K562 (cell line): ENCODE results near the gene DNMT3A. TPM values are rescaled to one million over a fixed set of nuclear protein-coding genes. Genes with fewer than 3 reads are reported as not detected.

Source experiments
- CEBPG ChIP-seq, 3 experiments: fragments of 200-800 bp in 1 of 3; sonication (Bioruptor generic) in 1 of 3; sonication (generic) in 1 of 3; formaldehyde crosslinking in 1 of 3; IDR thresholded peaks in 2 of 3; conservative IDR thresholded peaks in 1 of 3; 2 replicates each; pipeline versions ENCODE4 v1.6.1 to v1.8.0; 2016 to 2022; ENCODE audit warnings: missing compliant biosample characterization in 2 of 3, missing genetic modification characterization in 2 of 3, mild to moderate bottlenecking in 1 of 3, missing genetic modification reagents in 1 of 3
- FOS ChIP-seq: IDR thresholded peaks from 3 replicates; pipeline ENCODE4 v1.6.1; 2011; ENCODE audit not compliant: insufficient read length; ENCODE audit errors: extremely low read depth
- POLR2H ChIP-seq: IDR thresholded peaks from 2 replicates; pipeline ENCODE4 v1.6.1; 2016; ENCODE audit warnings: missing genetic modification characterization, low read depth, mild to moderate bottlenecking, control low read depth, missing compliant biosample characterization, moderate library complexity
- SRF ChIP-seq, 2 experiments: fragments of 250-450, 450-650 bp in 1 of 2; sonication (Bioruptor Pico) in 1 of 2; sonication (generic) in 1 of 2; formaldehyde crosslinking; IDR thresholded peaks; 2 replicates each; pipeline versions ENCODE4 v1.5.0 to v1.5.1; 2020 to 2022; ENCODE audit warnings: mild to moderate bottlenecking in 1 of 2, missing genetic modification reagents in 1 of 2
- ZFPM2 ChIP-seq: fragments of 250-450 bp; sonication (Bioruptor Pico); IDR thresholded peaks from 2 replicates; pipeline ENCODE4 v1.5.1; 2022; ENCODE audit warnings: mild to moderate bottlenecking
- ZNF134 ChIP-seq: fragments of 250-450 bp; sonication (Bioruptor Pico); conservative IDR thresholded peaks from 2 replicates; pipeline ENCODE4 v1.4.0; 2020
- ZNF184 ChIP-seq: sonication (generic); formaldehyde crosslinking; IDR thresholded peaks from 2 replicates; pipeline ENCODE4 v1.5.0; 2020; ENCODE audit warnings: missing genetic modification reagents
- ZNF395 ChIP-seq: fragments of 200-800 bp; sonication (Bioruptor generic); IDR thresholded peaks from 2 replicates; pipeline ENCODE4 v1.6.1; 2017; ENCODE audit warnings: missing genetic modification characterization, missing compliant biosample characterization
- polyA plus RNA-seq, 8 experiments: library from polyadenylated mRNA; depleted of rRNA in 4 of 8; stranded (reverse) in 5 of 8; unstranded in 3 of 8; fragments of >200 nt; fragmentation: Nextera tagmentation in 2 of 8; fragmentation: Illumina TruSeq in 1 of 8; extraction: Ambion mirVana in 2 of 8; extraction: Trizol in 1 of 8; gene quantifications; 2 replicates each; pipeline versions ENCODE4 v1.2.1 to v1.2.3, GENCODE V29; 2011 to 2014; ENCODE audit warnings: inconsistent platforms in 1 of 8, missing spikeins in 1 of 8
- total RNA-seq, 7 experiments: library from RNA; depleted of rRNA in 6 of 7; stranded (reverse); fragments of >200 nt in 6 of 7; fragmentation: Illumina TruSeq in 2 of 7; extraction: Trizol in 2 of 7; gene quantifications; 2 replicates each; pipeline versions ENCODE4 v1.2.1 to v1.2.3, GENCODE V29; 2011 to 2021; ENCODE audit warnings: low replicate concordance in 1 of 7
- TF ChIP-seq, protein P1 (sequence below), 2 experiments: fragments of 450-650 bp; formaldehyde crosslinking in 1 of 2; IDR thresholded peaks; 2 replicates each; pipeline versions ENCODE4 v1.4.0 to v1.6.1; 2014 to 2020; ENCODE audit warnings: mild to moderate bottlenecking in 2 of 2, borderline replicate concordance in 1 of 2, low read depth in 1 of 2
- TF ChIP-seq, protein P2 (sequence below): sonication (generic); formaldehyde crosslinking; IDR thresholded peaks from 2 replicates; pipeline ENCODE4 v1.8.0; 2023; ENCODE audit warnings: missing genetic modification reagents, mild to moderate bottlenecking, borderline replicate concordance

Gene DNMT3A
- total and polyA plus RNA-seq, 9 of the 15 experiments (the other 6 are each of a cell fraction or from before 2014, with no cell fraction given): 3.0 to 16.0 (median 6.1) TPM

- TF ChIP-seq ZNF395 (CRISPR knock-in tag) (no peak), FOS (no peak), ZNF134 (CRISPR knock-in tag) (no peak), POLR2H (tag) (no peak), ZNF184 (CRISPR knock-in tag) (no peak; the same call in 1 of the 2 replicates), CEBPG (CRISPR knock-in tag; IDR thresholded peaks at IDR 0.05) (no peak), CEBPG (tag; conservative IDR thresholded peaks at IDR 0.05 in 1 of 2, IDR thresholded peaks at IDR 0.05 in 1 of 2) (no peak), ZFPM2 (no peak), SRF (CRISPR knock-in tag; IDR thresholded peaks at IDR 0.05) (0 out of 4 replicates have a peak, but pooled peaks of 1 of the 2 experiments have one; percentile 44)
- TF ChIP-seq, protein P1, sequence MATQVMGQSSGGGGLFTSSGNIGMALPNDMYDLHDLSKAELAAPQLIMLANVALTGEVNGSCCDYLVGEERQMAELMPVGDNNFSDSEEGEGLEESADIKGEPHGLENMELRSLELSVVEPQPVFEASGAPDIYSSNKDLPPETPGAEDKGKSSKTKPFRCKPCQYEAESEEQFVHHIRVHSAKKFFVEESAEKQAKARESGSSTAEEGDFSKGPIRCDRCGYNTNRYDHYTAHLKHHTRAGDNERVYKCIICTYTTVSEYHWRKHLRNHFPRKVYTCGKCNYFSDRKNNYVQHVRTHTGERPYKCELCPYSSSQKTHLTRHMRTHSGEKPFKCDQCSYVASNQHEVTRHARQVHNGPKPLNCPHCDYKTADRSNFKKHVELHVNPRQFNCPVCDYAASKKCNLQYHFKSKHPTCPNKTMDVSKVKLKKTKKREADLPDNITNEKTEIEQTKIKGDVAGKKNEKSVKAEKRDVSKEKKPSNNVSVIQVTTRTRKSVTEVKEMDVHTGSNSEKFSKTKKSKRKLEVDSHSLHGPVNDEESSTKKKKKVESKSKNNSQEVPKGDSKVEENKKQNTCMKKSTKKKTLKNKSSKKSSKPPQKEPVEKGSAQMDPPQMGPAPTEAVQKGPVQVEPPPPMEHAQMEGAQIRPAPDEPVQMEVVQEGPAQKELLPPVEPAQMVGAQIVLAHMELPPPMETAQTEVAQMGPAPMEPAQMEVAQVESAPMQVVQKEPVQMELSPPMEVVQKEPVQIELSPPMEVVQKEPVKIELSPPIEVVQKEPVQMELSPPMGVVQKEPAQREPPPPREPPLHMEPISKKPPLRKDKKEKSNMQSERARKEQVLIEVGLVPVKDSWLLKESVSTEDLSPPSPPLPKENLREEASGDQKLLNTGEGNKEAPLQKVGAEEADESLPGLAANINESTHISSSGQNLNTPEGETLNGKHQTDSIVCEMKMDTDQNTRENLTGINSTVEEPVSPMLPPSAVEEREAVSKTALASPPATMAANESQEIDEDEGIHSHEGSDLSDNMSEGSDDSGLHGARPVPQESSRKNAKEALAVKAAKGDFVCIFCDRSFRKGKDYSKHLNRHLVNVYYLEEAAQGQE (IDR thresholded peaks at IDR 0.05; ENCODE audit: borderline replicate concordance): peak; percentile 99
- TF ChIP-seq, protein P1 (CRISPR knock-in tag; IDR thresholded peaks at IDR 0.05; ENCODE audit: low read depth): peak; percentile 98
- TF ChIP-seq, protein P2, sequence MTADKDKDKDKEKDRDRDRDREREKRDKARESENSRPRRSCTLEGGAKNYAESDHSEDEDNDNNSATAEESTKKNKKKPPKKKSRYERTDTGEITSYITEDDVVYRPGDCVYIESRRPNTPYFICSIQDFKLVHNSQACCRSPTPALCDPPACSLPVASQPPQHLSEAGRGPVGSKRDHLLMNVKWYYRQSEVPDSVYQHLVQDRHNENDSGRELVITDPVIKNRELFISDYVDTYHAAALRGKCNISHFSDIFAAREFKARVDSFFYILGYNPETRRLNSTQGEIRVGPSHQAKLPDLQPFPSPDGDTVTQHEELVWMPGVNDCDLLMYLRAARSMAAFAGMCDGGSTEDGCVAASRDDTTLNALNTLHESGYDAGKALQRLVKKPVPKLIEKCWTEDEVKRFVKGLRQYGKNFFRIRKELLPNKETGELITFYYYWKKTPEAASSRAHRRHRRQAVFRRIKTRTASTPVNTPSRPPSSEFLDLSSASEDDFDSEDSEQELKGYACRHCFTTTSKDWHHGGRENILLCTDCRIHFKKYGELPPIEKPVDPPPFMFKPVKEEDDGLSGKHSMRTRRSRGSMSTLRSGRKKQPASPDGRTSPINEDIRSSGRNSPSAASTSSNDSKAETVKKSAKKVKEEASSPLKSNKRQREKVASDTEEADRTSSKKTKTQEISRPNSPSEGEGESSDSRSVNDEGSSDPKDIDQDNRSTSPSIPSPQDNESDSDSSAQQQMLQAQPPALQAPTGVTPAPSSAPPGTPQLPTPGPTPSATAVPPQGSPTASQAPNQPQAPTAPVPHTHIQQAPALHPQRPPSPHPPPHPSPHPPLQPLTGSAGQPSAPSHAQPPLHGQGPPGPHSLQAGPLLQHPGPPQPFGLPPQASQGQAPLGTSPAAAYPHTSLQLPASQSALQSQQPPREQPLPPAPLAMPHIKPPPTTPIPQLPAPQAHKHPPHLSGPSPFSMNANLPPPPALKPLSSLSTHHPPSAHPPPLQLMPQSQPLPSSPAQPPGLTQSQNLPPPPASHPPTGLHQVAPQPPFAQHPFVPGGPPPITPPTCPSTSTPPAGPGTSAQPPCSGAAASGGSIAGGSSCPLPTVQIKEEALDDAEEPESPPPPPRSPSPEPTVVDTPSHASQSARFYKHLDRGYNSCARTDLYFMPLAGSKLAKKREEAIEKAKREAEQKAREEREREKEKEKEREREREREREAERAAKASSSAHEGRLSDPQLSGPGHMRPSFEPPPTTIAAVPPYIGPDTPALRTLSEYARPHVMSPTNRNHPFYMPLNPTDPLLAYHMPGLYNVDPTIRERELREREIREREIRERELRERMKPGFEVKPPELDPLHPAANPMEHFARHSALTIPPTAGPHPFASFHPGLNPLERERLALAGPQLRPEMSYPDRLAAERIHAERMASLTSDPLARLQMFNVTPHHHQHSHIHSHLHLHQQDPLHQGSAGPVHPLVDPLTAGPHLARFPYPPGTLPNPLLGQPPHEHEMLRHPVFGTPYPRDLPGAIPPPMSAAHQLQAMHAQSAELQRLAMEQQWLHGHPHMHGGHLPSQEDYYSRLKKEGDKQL (CRISPR knock-in tag): no peak
Observed at GRCh38 chr2:25342372-25343186, 854 bp upstream of the DNMT3A start (continued).
